Mucosa of descending colon (tissue), 3 donors: Measurements from ENCODE around the gene C1QTNF5. TPM values are rescaled to one million over a fixed set of nuclear protein-coding genes. Genes with fewer than 3 reads are reported as not detected.

Source experiments
- ATAC-seq: fragments of 200-7000 bp; cut with Tn5 transposase; one replicate; pipeline ENCODE4 v1.9.1; 2020; ENCODE audit warnings: mild to moderate bottlenecking, moderate library complexity
- DNase-seq, 3 donors: peaks; one replicate each; pipeline ENCODE4 v3.0.0-alpha.2; 2020
- H3K36me3 ChIP-seq: fragments of 200-600 bp; one replicate; pipeline ENCODE4 v1.8.0; 2021; ENCODE audit warnings: low read depth, mild to moderate bottlenecking
- H3K4me1 ChIP-seq: fragments of 200-600 bp; one replicate; pipeline ENCODE4 v1.8.0; 2021; ENCODE audit warnings: low read depth, mild to moderate bottlenecking
- H3K4me3 ChIP-seq: fragments of 200-600 bp; one replicate; pipeline ENCODE4 v1.8.0; 2021; ENCODE audit warnings: mild to moderate bottlenecking
- H3K9me3 ChIP-seq: fragments of 200-600 bp; one replicate; pipeline ENCODE4 v1.8.0; 2021; ENCODE audit warnings: mild to moderate bottlenecking
- intact Hi-C, 2 donors: fragments of 100-400 bp; cut with DNase I in 1 of 2; cut with micrococcal nuclease in 1 of 2; formaldehyde crosslinking; loops; one replicate each; pipeline versions ENCODE4 v1.11.0 to v1.11.1; 2022; cut with DNase I, micrococcal nuclease
- total RNA-seq, 3 donors: library from RNA; stranded (reverse); fragmentation: NEBNext Ultra II Directional in 2 of 3; extraction: Animal tissue kit (Norgen Biotek cat#: 25700) in 2 of 3; gene quantifications; one replicate each; pipeline versions ENCODE4 v1.2.1 to v1.2.4, GENCODE V29; 2021 to 2023
- TF ChIP-seq, protein P1 (sequence below): fragments of 200-600 bp; IDR thresholded peaks from one replicate; pipeline ENCODE4 v1.8.0; 2022; ENCODE audit warnings: antibody characterized with exemption, mild to moderate bottlenecking
- donor health status: DM: no; HTN: no; CAD: no; lungs with moderate emphysema.
- donor health status: DM: no; HTN: no; CAD: no.
- donor health status: DM: no; HTN: yes; CAD: no.

C1QTNF5 gene
- total RNA-seq, 3 donors from 2014 or later: 5.1 to 13.9 (median 9.3) TPM

DNA sequence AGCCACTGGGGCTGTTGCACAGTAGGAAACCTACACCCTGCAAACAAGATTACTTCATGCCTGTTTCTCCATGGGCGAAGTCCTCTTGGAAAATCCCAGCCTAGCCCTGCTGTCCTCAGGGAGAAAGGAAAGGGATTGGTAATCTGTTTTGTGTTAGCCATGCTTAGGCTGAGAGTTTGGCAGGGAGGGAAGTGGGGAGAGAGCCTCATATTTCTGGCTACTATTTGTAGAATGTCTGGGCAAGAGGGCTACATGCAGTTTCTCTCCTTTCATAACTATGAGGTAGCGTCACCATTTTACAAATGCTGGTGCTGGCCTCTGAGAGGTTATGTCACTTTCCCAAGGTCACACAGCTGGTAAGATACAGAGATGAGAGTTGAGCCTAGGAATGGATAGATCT, 6.6 kb upstream of the C1QTNF5 start:
- H3K36me3 ChIP-seq: no peaks in the 10 kb centered on the region
- ATAC-seq: peak; percentile 36
- no peak for DNase-seq
- intact Hi-C loops: no loop called here
- H3K4me1 ChIP-seq: no peaks in the 10 kb centered on the region
- no peaks in the 10 kb centered on the region for H3K9me3 ChIP-seq
- no peak overlapping the region for H3K4me3 ChIP-seq
- TF ChIP-seq, protein P1, sequence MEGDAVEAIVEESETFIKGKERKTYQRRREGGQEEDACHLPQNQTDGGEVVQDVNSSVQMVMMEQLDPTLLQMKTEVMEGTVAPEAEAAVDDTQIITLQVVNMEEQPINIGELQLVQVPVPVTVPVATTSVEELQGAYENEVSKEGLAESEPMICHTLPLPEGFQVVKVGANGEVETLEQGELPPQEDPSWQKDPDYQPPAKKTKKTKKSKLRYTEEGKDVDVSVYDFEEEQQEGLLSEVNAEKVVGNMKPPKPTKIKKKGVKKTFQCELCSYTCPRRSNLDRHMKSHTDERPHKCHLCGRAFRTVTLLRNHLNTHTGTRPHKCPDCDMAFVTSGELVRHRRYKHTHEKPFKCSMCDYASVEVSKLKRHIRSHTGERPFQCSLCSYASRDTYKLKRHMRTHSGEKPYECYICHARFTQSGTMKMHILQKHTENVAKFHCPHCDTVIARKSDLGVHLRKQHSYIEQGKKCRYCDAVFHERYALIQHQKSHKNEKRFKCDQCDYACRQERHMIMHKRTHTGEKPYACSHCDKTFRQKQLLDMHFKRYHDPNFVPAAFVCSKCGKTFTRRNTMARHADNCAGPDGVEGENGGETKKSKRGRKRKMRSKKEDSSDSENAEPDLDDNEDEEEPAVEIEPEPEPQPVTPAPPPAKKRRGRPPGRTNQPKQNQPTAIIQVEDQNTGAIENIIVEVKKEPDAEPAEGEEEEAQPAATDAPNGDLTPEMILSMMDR: no peak

DNA sequence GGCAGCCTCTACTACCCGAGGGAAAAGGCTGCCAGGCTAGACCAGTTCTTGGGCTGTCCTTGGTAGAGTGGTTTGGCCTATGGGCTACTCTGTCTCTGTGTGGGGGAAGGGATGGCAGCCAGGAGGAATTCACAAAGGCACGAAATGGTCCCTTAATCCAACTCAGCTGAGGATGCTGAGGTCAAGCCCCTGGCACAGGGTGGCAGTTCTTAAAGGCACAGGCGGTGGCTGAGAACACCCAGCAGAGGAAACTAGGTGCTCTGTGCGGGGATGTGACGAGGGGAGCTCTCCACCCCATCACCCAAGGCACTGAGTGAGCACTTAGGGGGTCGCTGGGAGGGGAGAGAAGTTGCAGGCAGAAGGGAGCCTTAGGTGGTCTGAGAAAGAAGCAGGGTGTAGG, 5.9 kb upstream of the C1QTNF5 start, which contains the start of gene MFRP:
Gene MFRP (minus strand): TSS at position 101 of the 400 bp plus-strand sequence. CDS start 192 bp downstream, outside the sequence.
- Histone ChIP-seq H3K36me3 (no peaks in the 10 kb centered on the region), H3K4me3 (no peak within 1 kb of the TSS), H3K4me1 (peaks cover under 1% of the 10 kb centered on the region), H3K9me3 (no peaks in the 10 kb centered on the region)
- intact Hi-C loops: no loop called here
- no peak for DNase-seq
- TF ChIP-seq, protein P1: no peak
- ATAC-seq: no peak

DNA sequence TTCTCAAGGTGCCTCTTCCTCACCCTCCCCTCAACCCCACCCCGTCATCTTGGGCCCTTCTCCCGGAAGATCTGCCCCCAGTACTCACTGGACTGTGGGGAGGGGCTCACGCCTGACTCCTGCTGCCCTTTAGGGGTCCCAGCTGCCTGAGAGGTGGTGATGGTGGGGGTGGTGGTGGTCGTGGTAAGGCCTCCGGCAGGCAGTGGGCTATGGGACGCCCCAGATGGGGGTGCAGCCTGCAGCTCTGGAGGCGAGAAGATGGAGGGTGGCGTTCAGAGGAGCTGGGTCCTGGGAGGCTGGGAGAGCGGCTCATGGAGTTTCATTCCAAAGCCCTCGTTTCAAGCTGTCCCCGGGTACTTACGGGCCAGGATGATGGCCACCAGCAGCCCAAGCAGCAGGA, 5.0 kb upstream of the C1QTNF5 start:
- no peak overlapping the region for H3K4me3 ChIP-seq
- intact Hi-C loops: no loop called here
- peaks cover 10% of the 10 kb centered on the region for H3K4me1 ChIP-seq
- DNase-seq (no peak), ATAC-seq (no peak)
- TF ChIP-seq, protein P1: no peak
- H3K9me3 ChIP-seq: no peaks in the 10 kb centered on the region
- H3K36me3 ChIP-seq: no peaks in the 10 kb centered on the region

DNA sequence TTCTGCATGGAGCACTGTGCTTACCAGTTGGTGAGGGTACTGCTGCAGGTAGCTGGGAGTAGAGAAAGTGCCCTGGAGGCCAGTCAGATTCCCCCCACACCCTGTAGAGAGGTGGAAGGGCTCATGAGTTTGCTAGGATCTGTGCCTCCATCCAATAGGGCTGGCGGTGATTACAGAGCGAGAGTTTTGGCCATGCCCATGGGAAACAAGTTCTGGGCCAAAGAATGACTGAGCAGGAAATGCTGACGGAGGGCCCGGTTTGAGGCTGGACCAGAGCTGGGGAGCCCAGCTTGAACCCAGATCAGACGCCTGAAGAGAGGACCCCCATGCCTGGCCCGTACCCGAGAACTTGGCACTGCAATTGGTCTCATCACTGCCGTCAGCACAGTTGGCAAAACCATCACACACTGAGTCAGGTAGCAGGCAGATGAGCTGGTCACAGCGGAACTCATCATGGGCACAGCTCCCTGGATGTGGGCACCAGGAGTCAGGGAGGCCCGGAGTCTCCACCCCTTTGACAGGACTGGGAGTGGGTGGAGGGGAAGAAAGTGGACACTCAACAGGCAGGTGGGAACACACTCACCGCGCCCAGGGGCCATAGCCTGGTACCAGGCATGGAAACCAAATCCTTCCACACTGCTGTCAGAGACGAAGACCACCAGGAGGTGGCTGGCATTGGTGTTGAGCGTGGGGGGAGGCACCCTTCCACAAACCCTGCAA, 3.8 kb upstream of the C1QTNF5 start:
- ATAC-seq: no peak
- peaks cover 21% of the 10 kb centered on the region for H3K4me1 ChIP-seq
- no peaks in the 10 kb centered on the region for H3K9me3 ChIP-seq
- H3K36me3 ChIP-seq: no peaks in the 10 kb centered on the region
- no peak for DNase-seq
- no peak overlapping the region for H3K4me3 ChIP-seq
- intact Hi-C loops: no loop called here
- TF ChIP-seq, protein P1: no peak

DNA sequence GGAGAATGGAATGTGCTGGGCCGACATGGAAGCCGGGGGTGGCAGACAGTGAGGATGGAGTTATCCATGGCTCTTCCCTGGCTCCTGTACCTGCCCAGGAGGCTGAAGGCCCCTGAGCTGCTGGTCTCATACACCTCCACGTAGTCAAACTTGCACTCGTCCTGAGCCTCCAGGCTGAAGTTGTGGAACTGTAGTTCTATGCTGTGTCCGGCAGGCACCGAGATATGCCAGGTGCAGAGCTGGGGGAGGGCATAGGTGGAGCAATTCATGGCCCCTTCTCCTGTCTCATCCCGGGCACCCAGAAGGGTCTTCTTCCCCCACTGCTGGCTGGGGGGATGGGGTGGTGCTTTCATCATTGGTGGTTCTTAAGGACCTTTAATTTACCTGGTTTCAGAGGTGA, 3.0 kb upstream of the C1QTNF5 start:
- intact Hi-C loops: no loop called here
- TF ChIP-seq, protein P1: no peak
- ATAC-seq (no peak), DNase-seq (no peak)
- H3K4me1 ChIP-seq: peaks cover 21% of the 10 kb centered on the region
- no peak overlapping the region for H3K4me3 ChIP-seq
- no peaks in the 10 kb centered on the region for H3K9me3 ChIP-seq
- no peaks in the 10 kb centered on the region for H3K36me3 ChIP-seq
